Measurements from ENCODE around the gene DAPL1.

DNA sequence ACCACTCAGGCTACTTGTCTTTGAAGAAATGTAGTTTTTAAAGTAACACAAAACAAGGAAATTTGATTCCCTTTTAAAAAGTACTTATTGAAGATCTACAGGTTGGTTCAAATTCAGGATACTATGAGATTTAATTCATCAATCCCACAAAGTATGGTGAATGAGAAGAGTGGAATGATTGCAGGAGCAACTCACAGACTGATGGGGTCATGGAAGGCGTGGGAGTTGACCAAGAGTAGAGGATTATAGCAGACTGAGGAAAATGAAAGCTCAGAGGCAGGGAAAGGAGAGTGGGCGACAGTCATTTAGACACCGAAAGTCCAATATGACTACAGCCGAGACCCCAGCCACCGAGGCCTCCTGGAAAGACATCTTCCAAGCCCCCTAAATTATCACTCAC, 12.5 kb upstream of the DAPL1 start:
- TF ChIP-seq, protein P1, sequence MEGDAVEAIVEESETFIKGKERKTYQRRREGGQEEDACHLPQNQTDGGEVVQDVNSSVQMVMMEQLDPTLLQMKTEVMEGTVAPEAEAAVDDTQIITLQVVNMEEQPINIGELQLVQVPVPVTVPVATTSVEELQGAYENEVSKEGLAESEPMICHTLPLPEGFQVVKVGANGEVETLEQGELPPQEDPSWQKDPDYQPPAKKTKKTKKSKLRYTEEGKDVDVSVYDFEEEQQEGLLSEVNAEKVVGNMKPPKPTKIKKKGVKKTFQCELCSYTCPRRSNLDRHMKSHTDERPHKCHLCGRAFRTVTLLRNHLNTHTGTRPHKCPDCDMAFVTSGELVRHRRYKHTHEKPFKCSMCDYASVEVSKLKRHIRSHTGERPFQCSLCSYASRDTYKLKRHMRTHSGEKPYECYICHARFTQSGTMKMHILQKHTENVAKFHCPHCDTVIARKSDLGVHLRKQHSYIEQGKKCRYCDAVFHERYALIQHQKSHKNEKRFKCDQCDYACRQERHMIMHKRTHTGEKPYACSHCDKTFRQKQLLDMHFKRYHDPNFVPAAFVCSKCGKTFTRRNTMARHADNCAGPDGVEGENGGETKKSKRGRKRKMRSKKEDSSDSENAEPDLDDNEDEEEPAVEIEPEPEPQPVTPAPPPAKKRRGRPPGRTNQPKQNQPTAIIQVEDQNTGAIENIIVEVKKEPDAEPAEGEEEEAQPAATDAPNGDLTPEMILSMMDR (IDR thresholded peaks at IDR 0.05), result no peak
- TF ChIP-seq POLR2A (IDR thresholded peaks at IDR 0.05), result no peak

Measured in breast epithelium (tissue), 3 donors.